CD4-positive, CD25-positive, alpha-beta regulatory T cell (primary cell): Measurements from ENCODE around the gene MXI1. TPM values are rescaled to one million over a fixed set of nuclear protein-coding genes. Genes with fewer than 3 reads are reported as not detected.
"Not testable (repeated sequence)": the region's sequence is repeated elsewhere in the genome, so short reads cannot be mapped to it uniquely, and the experiment has no call there.

Experiments
- ATAC-seq, 2 donors: fragments of 150-1000 bp; cut with Tn5 transposase; one replicate each; pipeline ENCODE4 v1.10.0; 2021; ENCODE audit warnings: low read depth in 2 of 2, moderate number of reproducible peaks in 2 of 2, moderate library complexity in 1 of 2
- DNase-seq, 3 donors: peaks; one replicate each; pipeline versions ENCODE4 v3.0.0 to v3.0.0-alpha.2; 2012 to 2022; ENCODE audit warnings: mixed read lengths in 1 of 3
- H3K27ac ChIP-seq: one replicate; pipeline ENCODE4 v1.7.0; 2013; ENCODE audit warnings: mild to moderate bottlenecking, low read length; ENCODE audit not compliant: insufficient read depth, poor library complexity, severe bottlenecking
- H3K27me3 ChIP-seq: one replicate; pipeline ENCODE4 v1.7.0; 2013; ENCODE audit warnings: low read length; ENCODE audit not compliant: control insufficient read depth, insufficient read depth
- H3K36me3 ChIP-seq: one replicate; pipeline ENCODE4 v1.7.0; 2013; ENCODE audit warnings: mild to moderate bottlenecking, low read length, moderate library complexity; ENCODE audit not compliant: control insufficient read depth, insufficient read depth
- H3K4me1 ChIP-seq: 2 replicates; pipeline ENCODE4 v1.7.0; 2013; ENCODE audit warnings: mild to moderate bottlenecking, low read length; ENCODE audit not compliant: insufficient read depth, control insufficient read depth, poor library complexity, severe bottlenecking
- H3K4me3 ChIP-seq: one replicate; pipeline ENCODE4 v1.7.0; 2013; ENCODE audit warnings: low read depth, mild to moderate bottlenecking, low read length, moderate library complexity
- H3K9me3 ChIP-seq, 2 experiments: 1 replicate in 1 of 2; 2 replicates in 1 of 2; pipeline ENCODE4 v1.7.0; 2013; ENCODE audit warnings: low read length in 2 of 2, mild to moderate bottlenecking in 1 of 2, moderate library complexity in 1 of 2; ENCODE audit not compliant: control insufficient read depth in 2 of 2
- H3K27ac Mint-ChIP-seq, 3 donors: one replicate each; pipeline ENCODE4 v1.8.0; 2020 to 2022; ENCODE audit warnings: mild to moderate bottlenecking in 3 of 3, mixed read lengths in 3 of 3, moderate library complexity in 2 of 3
- H3K27me3 Mint-ChIP-seq: one replicate; pipeline ENCODE4 v1.8.0; 2022; ENCODE audit warnings: mild to moderate bottlenecking, mixed read lengths
- H3K36me3 Mint-ChIP-seq: one replicate; pipeline ENCODE4 v1.8.0; 2020; ENCODE audit warnings: mixed read lengths
- H3K4me1 Mint-ChIP-seq, 4 donors: one replicate each; pipeline ENCODE4 v1.8.0; 2020 to 2022; ENCODE audit warnings: mixed read lengths in 4 of 4, mild to moderate bottlenecking in 1 of 4
- H3K4me3 Mint-ChIP-seq, 4 donors: one replicate each; pipeline ENCODE4 v1.8.0; 2020 to 2022; ENCODE audit warnings: mild to moderate bottlenecking in 4 of 4, mixed read lengths in 4 of 4, moderate library complexity in 3 of 4
- H3K9me3 Mint-ChIP-seq, 7 donors: one replicate each; pipeline ENCODE4 v1.8.0; 2020 to 2022; ENCODE audit warnings: mixed read lengths in 7 of 7, mild to moderate bottlenecking in 3 of 7, moderate library complexity in 2 of 7
- polyA plus RNA-seq, 4 donors: library from polyadenylated mRNA; unstranded; fragments of 300-500 nt; fragmentation: Illumina TruSeq; gene quantifications; one replicate each; pipeline ENCODE4 v1.2.3, GENCODE V29; 2021
- total RNA-seq: library from RNA; stranded (reverse); gene quantifications from one replicate; pipeline ENCODE4 v1.2.3, GENCODE V29; 2022

Gene MXI1
- total and polyA plus RNA-seq, 5 donors from 2014 or later, result 34.2 to 56.8 (median 42.9) TPM

DNA sequence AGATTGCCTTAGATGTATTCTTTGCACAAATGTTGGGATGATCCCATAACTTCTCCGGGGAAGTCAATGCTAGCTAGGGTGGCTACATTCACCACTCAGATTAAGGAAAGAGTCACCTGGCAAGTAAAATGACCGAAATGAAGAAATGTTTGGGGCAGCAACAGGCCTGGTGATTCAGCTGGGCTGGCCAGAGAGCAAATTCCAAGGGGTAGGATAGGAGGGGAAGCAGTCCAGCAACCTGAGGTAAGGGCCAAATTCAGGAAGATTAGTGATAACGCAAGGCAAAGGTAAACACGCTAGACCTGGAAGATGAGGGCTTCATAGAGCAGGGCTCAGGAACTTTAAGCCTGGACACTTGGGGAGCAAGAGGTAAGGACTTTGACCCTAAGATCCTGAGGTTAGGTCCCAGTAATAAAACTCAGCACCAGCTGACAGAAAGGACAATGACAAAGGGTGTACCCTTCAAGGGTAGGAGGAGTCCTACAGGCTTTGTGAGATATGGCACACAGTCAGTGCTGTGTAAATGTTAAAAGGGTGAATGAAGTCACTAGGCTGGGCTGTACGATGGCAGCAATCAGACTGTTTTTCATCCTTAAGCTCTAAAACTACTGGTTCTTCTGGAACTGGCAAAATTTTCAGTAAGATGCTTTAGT is 120.0 kb downstream of the MXI1 start:
- H3K9me3 Mint-ChIP-seq, result peaks cover 0 to 13% (median 5%) of the 10 kb centered on the region in 7 donors
- H3K27me3 Mint-ChIP-seq, result peaks cover 5% of the 10 kb centered on the region
- ATAC-seq (no peak), DNase-seq (no peak)
- H3K4me1 Mint-ChIP-seq, result no peaks in the 10 kb centered on the region
- H3K36me3 ChIP-seq, result no peaks in the 10 kb centered on the region
- H3K4me3 ChIP-seq, result no peak overlapping the region
- H3K27ac Mint-ChIP-seq, result peak overlapping the region in 1 of 3 donors; percentile 17
- H3K27ac ChIP-seq, result no peak overlapping the region
- H3K4me1 ChIP-seq, result no peaks in the 10 kb centered on the region
- peaks cover 3% of the 10 kb centered on the region for H3K27me3 ChIP-seq
- H3K4me3 Mint-ChIP-seq, result no peak overlapping the region
- H3K36me3 Mint-ChIP-seq, result no peaks in the 10 kb centered on the region
- H3K9me3 ChIP-seq, result peaks cover 5 to 11% of the 10 kb centered on the region in 2 experiments

DNA sequence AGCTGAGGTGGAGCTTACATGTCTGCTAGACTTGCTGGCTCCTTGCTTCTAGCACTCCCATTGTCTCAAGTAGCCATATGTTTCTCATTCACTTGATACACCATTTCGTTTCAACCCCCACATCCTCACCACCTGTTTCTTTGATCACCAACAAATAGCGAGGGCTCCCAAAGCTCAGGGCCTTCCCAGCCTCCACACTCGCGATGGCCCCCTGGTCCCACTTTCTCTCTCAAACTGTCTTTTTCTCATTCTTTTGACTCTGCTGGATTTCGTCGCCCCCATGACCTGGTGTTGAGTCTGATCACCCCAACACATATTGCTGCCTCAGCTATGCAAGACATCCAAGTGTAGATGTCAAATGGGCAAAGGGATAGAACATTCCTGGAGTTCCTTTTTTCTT is 123.3 kb downstream of the MXI1 start:
- Mint-ChIP-seq H3K36me3 (no peaks in the 10 kb centered on the region), H3K9me3 (peaks cover 0 to 12% (median 5%) of the 10 kb centered on the region in 7 donors), H3K4me3 (no peak overlapping the region), H3K27me3 (peaks cover 4% of the 10 kb centered on the region), H3K27ac (no peak overlapping the region), H3K4me1 (peaks cover 5 to 13% (median 7%) of the 10 kb centered on the region in 4 donors)
- Histone ChIP-seq H3K27ac (no peak overlapping the region), H3K36me3 (no peaks in the 10 kb centered on the region), H3K4me3 (no peak overlapping the region), H3K4me1 (peaks cover 3% of the 10 kb centered on the region), H3K27me3 (peaks cover 3% of the 10 kb centered on the region), H3K9me3 (peaks cover 5 to 11% of the 10 kb centered on the region in 2 experiments)
- ATAC-seq, result no peak
- no peak for DNase-seq

DNA sequence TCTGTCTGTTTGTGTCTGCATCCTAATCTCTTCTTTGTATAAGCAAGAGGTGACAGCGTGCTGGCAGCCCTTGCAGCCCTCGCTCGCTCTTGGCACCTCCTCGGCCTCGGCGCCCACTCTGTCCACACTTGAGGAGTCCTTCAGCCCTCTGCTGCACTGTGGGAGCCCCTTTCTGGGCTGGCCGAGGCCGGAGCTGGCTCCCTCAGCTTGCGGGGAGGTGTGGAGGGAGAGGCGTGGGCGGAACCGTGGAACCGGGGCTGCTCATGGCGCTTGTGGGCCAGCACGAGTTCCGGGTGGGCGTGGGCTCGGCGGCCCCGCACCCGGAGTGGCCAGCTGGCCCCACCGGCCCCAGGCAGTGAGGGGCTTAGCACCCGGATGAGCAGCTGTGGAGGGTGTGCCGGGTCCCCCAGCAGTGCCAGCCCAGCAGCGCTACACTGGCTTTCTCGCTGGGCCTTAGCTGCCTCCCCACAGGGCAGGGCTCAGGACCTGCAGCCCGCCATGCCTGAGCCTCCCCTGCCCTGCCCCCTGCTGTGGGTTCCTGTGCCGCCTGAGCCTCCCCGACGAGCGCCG is 123.9 kb downstream of the MXI1 start:
- not testable (repeated sequence) for H3K27me3 ChIP-seq, H3K4me3 Mint-ChIP-seq, ATAC-seq, H3K27ac ChIP-seq, H3K27me3 Mint-ChIP-seq, H3K36me3 Mint-ChIP-seq, H3K4me3 ChIP-seq, H3K4me1 ChIP-seq, DNase-seq, H3K36me3 ChIP-seq, H3K27ac Mint-ChIP-seq
- H3K4me1 Mint-ChIP-seq, result peaks cover 6 to 15% (median 8%) of the 10 kb centered on the region in 4 donors
- H3K9me3 ChIP-seq, result peaks cover 5 to 11% of the 10 kb centered on the region in 2 experiments
- peaks cover 0 to 12% (median 5%) of the 10 kb centered on the region in 7 donors for H3K9me3 Mint-ChIP-seq

DNA sequence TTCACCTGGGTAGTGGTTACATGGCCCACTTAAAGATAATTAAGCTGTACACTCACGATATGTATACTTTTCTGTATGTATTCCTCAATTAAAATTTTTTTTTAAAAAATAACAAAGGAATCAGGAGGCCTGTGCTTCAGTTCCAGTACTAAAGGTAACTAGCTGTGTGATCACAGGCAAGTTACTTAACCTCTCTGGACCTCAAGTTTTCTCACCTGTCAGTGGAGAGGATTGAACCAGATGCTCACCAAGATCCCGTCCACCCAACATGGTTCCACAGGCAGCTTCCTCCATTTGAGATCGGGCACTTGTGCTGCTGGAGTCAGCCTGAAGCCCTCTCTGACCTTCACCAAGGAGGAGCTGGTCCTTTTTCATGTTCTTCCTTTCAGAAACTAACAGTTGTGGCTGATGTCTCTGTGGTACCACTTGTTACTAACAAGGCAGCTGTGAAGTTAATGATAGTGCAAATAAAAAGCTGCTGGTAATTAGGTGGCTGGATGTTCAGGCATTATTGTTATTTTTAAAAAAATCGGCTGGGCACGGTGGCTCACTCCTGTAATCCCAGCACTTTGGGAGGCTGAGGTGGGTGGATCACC is 126.8 kb downstream of the MXI1 start:
- Histone ChIP-seq H3K9me3 (peaks cover 5 to 11% of the 10 kb centered on the region in 2 experiments), H3K27ac (no peak overlapping the region), H3K4me1 (peaks cover 5% of the 10 kb centered on the region), H3K27me3 (no peaks in the 10 kb centered on the region), H3K4me3 (no peak overlapping the region), H3K36me3 (no peaks in the 10 kb centered on the region)
- Mint-ChIP-seq H3K27ac (no peak overlapping the region), H3K4me1 (peaks cover 6 to 15% (median 8%) of the 10 kb centered on the region in 4 donors), H3K9me3 (peaks cover 0 to 12% (median 5%) of the 10 kb centered on the region in 7 donors), H3K4me3 (no peak overlapping the region), H3K27me3 (peaks cover 9% of the 10 kb centered on the region), H3K36me3 (no peaks in the 10 kb centered on the region)
- no peak for ATAC-seq
- DNase-seq, result peak in 1 of 3 donors; percentile 32

DNA sequence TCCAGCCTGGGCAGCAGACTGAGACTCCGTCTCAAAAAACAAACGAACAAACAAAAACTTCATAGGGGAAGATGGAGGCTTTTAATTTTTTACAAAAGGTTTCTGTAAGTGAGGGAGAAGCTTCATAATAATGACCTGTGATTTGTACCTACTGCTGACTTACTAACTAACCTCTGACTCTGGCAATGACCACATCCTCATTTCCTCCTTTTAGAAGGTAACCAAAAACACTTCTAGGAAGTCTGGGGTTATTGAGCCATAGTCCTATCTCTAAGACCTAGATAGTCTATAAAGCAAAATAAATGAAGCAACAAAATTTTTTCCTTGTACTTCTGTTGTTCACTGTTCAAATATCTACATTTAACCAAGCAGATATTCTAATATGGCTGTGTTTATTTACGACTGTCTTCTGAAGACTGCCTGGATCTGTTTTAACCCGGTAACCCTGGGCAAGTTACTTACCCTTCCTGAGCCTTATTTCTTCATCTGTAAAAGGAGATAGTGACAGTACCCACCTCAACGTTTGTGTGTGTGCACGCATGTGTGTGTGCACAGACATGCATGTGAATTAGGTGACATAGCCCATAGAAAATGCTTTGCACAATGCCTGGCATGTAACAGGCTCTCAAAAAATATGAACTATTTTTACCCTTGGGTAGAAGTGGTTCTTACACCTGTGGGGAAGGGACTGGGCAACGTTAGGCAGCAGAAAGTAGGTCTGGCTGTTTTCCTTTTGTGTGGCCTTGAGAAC is 128.1 kb downstream of the MXI1 start:
- peaks cover 9% of the 10 kb centered on the region for H3K27me3 Mint-ChIP-seq
- H3K27me3 ChIP-seq, result no peaks in the 10 kb centered on the region
- H3K36me3 Mint-ChIP-seq, result no peaks in the 10 kb centered on the region
- DNase-seq (peak in 1 of 3 donors; percentile 88), ATAC-seq (peak; percentile 50)
- peaks cover 0 to 5% (median 0%) of the 10 kb centered on the region in 7 donors for H3K9me3 Mint-ChIP-seq
- no peak overlapping the region for H3K27ac Mint-ChIP-seq
- H3K4me3 Mint-ChIP-seq, result peak overlapping the region in 1 of 4 donors; percentile 21
- H3K4me3 ChIP-seq, result no peak overlapping the region
- no peaks in the 10 kb centered on the region for H3K36me3 ChIP-seq
- no peak overlapping the region for H3K27ac ChIP-seq
- H3K4me1 ChIP-seq, result peaks cover 5% of the 10 kb centered on the region
- peaks cover 5 to 7% of the 10 kb centered on the region in 2 experiments for H3K9me3 ChIP-seq
- H3K4me1 Mint-ChIP-seq, result peaks cover 6 to 15% (median 8%) of the 10 kb centered on the region in 4 donors

DNA sequence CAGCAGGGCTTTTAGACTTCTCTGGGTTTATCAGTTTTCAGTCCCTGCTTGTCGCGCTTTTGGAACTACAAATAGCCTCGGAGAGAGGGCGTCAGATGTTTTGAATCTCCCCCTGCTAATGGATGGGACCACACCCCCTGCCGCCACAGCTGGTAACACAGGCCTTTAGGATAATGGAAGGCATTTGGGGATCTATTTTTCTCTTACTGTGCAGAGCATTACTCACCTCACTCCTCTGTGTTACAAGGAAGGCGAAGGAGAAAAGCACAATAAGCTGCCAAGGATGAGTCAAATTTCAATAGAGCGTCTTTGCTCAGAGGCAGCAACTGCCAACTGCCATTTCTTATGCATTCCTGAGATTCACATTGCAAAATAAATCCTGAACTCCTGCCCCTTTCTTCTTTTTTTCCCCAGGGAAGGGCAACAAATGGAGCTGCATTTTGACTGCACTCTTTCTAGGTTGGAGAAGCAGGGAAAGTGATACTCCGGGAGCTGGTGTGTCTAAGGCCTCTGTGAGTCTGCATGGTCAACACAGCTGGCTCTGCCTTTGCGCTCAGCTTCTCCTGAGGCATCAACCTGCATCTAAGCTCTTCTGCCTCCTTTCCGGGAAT is 128.8 kb downstream of the MXI1 start:
- no peak overlapping the region for H3K27ac Mint-ChIP-seq

More for the DNA sequence above, 128.8 kb downstream of the MXI1 start:
- Mint-ChIP-seq H3K36me3 (no peaks in the 10 kb centered on the region), H3K4me3 (no peak overlapping the region), H3K4me1 (peaks cover 6 to 15% (median 8%) of the 10 kb centered on the region in 4 donors), H3K27me3 (peaks cover 9% of the 10 kb centered on the region), H3K9me3 (no peaks in the 10 kb centered on the region)
- Histone ChIP-seq H3K27ac (no peak overlapping the region), H3K9me3 (peaks cover 0 to under 1% of the 10 kb centered on the region in 2 experiments), H3K27me3 (no peaks in the 10 kb centered on the region), H3K4me3 (no peak overlapping the region), H3K36me3 (no peaks in the 10 kb centered on the region), H3K4me1 (peaks cover 5% of the 10 kb centered on the region)
- ATAC-seq (no peak), DNase-seq (peak in 1 of 3 donors; percentile 7)
